ENCODE measurements around the gene GIMAP8.
"Not testable (repeated sequence)": the region's sequence is repeated elsewhere in the genome, so short reads cannot be mapped to it uniquely, and the experiment has no call there.

GIMAP8 gene

DNA sequence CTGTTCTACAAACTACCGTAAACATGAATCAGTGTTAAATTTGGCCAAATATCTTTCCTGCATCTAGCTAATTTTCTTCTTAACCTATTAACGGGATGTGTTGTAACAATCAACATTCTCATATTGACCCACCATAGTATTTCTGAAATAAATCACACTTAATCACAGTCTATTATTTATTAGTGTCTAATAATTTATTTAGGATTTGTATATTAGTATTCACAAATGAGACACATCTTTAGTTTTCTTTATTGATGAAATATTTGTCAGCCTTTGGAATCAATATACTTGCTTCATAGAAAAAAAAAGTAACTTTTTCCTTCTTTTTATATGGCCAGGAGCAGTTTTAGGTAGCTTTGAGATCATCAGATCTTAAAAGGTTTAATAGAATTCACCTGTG, 68.9 kb downstream of the GIMAP8 start:
- Histone ChIP-seq H3K4me3 (ENCODE audit: low read depth, low read length) (no peak overlapping the region), H3K27me3 (ENCODE audit: control insufficient read depth, insufficient read depth, low read length) (peaks cover 7% of the 10 kb centered on the region; the same call in 1 of the 2 replicates), H3K4me1 (ENCODE audit: control insufficient read depth, insufficient read depth, low read length) (no peaks in the 10 kb centered on the region), H3K36me3 (ENCODE audit: control insufficient read depth, insufficient read depth, low read length) (no peaks in the 10 kb centered on the region), H3K27ac (ENCODE audit: low read depth, low read length) (no peak overlapping the region), H3K9ac (ENCODE audit: low read length) (no peak overlapping the region), H3K9me3 (ENCODE audit: control insufficient read depth, insufficient read depth, low read depth, low read length) (peaks cover 8% of the 10 kb centered on the region; the same call in 1 of the 2 replicates)

DNA sequence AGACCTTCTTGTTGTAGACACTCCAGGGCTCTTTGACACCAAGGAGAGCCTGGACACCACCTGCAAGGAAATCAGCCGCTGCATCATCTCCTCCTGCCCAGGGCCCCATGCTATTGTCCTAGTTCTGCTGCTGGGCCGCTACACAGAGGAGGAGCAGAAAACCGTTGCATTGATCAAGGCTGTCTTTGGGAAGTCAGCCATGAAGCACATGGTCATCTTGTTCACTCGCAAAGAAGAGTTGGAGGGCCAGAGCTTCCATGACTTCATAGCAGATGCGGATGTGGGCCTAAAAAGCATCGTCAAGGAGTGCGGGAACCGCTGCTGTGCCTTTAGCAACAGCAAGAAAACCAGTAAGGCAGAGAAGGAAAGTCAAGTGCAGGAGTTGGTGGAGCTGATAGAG, 69.7 kb downstream of the GIMAP8 start:
- Histone ChIP-seq H3K27me3 (ENCODE audit: control insufficient read depth, insufficient read depth, low read length) (peaks cover 3% of the 10 kb centered on the region; the same call in 1 of the 2 replicates), H3K9ac (ENCODE audit: low read length) (no peak overlapping the region), H3K4me1 (ENCODE audit: control insufficient read depth, insufficient read depth, low read length) (no peaks in the 10 kb centered on the region), H3K9me3 (ENCODE audit: control insufficient read depth, insufficient read depth, low read depth, low read length) (peaks cover 13% of the 10 kb centered on the region), H3K36me3 (ENCODE audit: control insufficient read depth, insufficient read depth, low read length) (no peaks in the 10 kb centered on the region), H3K4me3 (ENCODE audit: low read depth, low read length) (no peak overlapping the region), H3K27ac (ENCODE audit: low read depth, low read length) (no peak overlapping the region)

DNA sequence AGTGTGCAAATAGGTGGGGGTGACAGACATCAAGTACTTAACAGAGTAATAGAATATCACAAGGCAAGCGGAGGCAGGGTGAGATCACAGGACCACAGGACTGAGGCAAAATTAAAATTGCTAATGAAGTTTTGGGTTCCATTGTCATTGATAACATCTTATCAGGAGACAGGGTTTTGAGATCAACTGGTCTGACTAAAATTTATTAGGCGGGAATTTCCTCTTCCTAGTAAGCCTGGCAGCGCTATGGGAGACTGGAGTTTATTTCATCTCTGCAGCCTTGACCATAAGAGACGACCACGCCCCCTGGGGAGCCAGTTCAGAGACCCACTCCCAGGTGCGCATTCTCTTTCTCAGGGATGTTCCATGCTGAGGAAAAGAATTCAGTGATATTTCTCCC, 72.5 kb downstream of the GIMAP8 start:
- H3K4me1 ChIP-seq (ENCODE audit: control insufficient read depth, insufficient read depth, low read length); H3K36me3 ChIP-seq (ENCODE audit: control insufficient read depth, insufficient read depth, low read length); H3K4me3 ChIP-seq (ENCODE audit: low read depth, low read length); H3K9ac ChIP-seq (ENCODE audit: low read length); H3K27me3 ChIP-seq (ENCODE audit: control insufficient read depth, insufficient read depth, low read length): not testable (repeated sequence)
- Histone ChIP-seq H3K27ac (ENCODE audit: low read depth, low read length) (0 out of 2 replicates have a peak overlapping the region, but pooled peaks have one; percentile 18), H3K9me3 (ENCODE audit: control insufficient read depth, insufficient read depth, low read depth, low read length) (peaks cover 22% of the 10 kb centered on the region)

GRCh38 chr7:150524018-150524417, 73.6 kb downstream of the GIMAP8 start:
- peaks cover 3% of the 10 kb centered on the region; the same call in 1 of the 2 replicates for H3K27me3 ChIP-seq (ENCODE audit: control insufficient read depth, insufficient read depth, low read length)
- no peaks in the 10 kb centered on the region for H3K36me3 ChIP-seq (ENCODE audit: control insufficient read depth, insufficient read depth, low read length)
- H3K9ac ChIP-seq (ENCODE audit: low read length) = no peak overlapping the region
- no peak overlapping the region; the same call in 1 of the 2 replicates for H3K4me3 ChIP-seq (ENCODE audit: low read depth, low read length)
- H3K4me1 ChIP-seq (ENCODE audit: control insufficient read depth, insufficient read depth, low read length) = no peaks in the 10 kb centered on the region
- peaks cover 23% of the 10 kb centered on the region for H3K9me3 ChIP-seq (ENCODE audit: control insufficient read depth, insufficient read depth, low read depth, low read length)
- no peak overlapping the region for H3K27ac ChIP-seq (ENCODE audit: low read depth, low read length)
